ENCODE data around the gene GFM1.
A peak's percentile ranks its signal among the peaks of the same experiment; 100 is the strongest.

DNA sequence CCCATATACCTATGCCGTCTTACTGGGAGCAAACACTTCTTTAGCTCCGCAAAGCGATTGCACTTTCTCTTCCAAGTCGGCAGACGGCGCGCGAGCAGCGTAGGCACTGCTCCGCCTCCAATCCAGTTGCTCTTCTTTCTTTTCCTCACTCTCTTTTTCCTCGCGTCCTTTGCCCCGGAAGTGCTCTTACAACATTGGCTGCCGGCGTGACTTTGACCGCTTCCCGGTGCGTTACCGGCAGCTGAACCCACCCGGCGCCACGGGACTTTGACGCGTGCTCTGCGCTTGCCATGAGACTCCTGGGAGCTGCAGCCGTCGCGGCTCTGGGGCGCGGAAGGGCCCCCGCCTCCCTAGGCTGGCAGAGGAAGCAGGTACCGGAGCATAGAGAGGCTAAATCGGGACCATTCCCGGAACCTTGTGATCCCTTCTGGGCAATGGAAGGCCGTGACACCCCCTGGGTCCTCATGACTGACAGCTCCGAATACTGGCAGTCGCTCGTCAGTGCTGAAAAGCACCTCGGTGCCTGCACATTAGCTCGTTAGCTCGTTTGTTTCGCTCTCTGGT lies at the start of gene GFM1:
- TF ChIP-seq CTCF (IDR thresholded peaks at IDR 0.05) = peak; percentile 71 to 87 (median 77)
- TF ChIP-seq POLR2A (IDR thresholded peaks at IDR 0.05) = peak; percentile 65
- peak; percentile 77 to 84 (median 83) for TF ChIP-seq POLR2AphosphoS5 (IDR thresholded peaks at IDR 0.05)
- no peak for TF ChIP-seq EP300 (IDR thresholded peaks at IDR 0.05; ENCODE audit: low read depth)

Data from transverse colon (tissue), 4 donors.